Tongue (tissue), 2 donors: ENCODE results near the gene POLR2L. TPM values are rescaled to one million over a fixed set of nuclear protein-coding genes. Genes with fewer than 3 reads are reported as not detected.

ENCODE experiments used
- DNase-seq: peaks from one replicate; pipeline ENCODE4 v3.0.0-alpha.2; 2015
- total RNA-seq: library from RNA; depleted of rRNA; stranded (reverse); fragments of >200 nt; gene quantifications from one replicate; pipeline ENCODE4 v1.2.3, GENCODE V29; 2014

The POLR2L gene
- total RNA-seq, 1 donor from 2014 or later: 11.9 TPM

DNA sequence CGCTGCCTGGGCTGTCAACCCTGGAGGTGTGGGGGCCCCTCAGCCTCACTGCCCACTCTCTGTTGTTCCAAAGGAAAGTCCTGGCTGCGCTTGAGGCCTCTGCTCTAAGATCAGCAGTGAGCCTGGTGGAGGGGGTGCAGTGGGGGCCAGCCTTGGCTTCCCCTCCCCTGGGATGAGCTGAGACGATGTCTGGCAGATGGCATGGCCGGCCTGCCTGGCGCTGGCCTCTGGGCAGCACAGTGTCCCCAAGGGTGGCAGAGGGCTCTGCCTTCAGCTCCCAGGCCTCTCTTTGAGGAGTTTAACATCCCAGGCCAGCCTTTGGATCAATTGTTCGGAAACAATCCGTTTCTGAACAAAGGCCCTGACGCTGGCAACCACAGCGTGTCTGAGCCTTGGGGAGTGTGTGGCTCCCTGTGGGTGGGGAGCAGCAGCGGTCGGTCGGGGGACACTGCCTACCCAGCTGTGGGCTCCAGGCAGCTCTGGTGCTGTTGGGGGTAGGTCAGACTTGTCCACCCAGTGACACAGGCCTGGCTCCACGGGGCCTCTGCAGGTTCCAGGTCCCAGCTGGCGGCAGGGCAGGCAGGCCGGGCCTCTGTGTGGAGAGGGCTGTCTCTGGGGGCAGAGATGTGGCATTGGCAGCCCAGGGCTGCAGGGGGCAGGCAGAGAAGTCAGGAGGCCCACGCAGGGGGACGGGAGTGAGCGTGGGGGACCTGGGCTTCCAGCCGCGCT, 12.4 kb upstream of the POLR2L start:
- DNase-seq: no peak

DNA sequence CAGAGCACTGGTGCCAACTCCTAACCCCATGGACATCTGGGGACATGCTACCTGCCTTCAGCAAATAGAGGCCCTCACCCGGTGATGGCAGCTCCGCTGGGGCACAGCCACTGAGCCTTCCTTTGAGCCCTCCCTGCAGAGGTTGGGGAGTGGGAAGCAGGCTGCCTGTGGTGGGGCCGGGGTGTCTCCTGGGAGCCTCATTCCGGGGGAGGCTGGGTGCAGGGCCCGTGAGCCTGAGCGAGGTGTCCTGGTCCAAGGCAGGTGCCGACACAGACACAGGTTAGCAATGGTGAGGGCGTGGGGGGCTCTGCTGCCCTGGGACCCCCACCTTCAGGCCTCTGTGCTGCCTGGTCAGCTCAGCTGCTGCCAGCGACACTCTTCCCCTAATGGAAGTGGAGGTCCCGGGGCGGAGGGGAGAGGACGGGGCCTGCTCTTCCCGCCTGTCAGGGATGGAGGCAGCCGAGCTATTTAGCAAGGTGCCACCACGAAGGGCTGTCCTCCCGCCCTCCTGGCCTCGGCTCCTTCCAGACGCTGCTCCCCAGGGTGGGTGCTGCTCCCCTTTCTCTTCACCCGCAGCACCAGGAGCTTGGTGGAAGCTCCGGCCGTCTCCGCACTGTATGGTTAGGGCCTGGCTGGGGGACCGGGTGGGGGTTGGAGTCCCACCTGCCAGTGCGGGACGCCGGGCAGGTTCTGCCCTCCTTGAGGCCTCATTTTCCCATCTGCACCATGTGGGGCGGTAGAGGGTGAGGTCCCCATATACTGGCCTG, 11.5 kb upstream of the POLR2L start:
- DNase-seq: no peak

DNA sequence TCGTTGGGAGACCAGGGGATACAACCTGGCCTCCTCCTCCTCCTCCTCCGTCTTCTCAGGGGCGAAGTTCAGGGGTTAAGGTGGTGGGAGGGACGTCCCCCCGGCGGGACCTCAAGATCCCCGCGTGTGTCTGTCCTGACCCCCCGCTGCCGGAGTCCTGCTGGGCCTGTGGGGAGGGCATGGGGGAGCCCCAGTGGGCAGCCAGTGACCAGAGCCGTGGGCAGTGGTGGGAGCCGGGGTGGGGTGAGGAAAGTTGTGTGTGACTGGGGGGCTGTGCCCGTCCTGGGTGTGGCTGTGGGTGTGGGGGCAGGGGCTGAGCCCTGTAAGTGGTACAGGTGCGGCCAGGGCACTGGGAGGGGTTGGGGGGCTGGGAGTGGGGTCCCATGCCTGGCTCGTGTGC, 10.4 kb upstream of the POLR2L start:
- DNase-seq: no peak

DNA sequence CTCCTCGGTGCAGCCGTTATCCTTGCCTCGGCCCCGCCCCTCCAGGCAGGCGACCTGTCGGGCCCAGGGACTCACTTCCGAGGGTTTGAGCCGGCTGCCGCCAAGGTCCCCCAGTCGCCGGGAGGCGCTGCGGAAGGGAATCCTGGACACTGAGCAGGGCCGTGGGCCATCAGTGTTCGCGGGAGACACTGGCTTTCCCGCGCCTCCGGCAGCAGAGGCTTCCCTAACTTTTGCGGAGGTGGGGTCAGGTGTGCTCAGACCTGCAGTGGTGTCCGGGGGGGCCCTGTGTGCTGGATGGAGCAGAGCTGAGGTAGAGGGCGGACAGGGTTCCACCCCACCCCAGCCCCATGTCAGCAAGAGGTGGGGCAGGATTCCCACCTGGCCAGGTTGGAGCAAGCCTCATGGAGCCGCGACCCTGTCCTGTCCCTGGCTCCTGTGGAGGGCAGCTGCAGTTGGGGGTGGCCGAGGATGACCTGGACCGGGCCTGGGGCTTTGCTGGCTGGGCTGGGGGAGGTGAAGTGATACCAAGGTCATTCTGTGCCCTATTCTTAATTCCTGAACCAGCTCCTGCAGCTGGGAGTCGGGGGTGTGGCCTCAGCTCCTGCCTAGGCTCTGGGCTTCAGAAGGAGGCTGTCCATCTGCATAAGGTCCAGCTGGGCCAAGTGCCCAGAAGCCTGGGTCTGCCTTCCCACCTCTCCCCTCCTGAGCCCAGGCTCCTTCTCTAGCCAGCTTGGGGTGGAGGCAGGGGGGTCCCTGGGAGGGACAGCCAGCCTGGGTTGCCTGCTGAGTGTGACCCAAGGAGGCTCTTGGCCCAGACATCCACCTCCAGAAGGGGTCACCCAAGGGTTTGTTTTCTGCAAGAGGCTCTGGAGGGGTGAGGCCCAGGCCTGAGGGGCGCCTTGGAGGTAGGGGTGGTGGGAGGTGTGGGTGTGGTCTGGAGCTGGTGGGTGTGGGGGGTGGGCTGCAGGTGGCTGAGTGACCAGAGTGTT, 8.7 kb upstream of the POLR2L start:
- no peak for DNase-seq

DNA sequence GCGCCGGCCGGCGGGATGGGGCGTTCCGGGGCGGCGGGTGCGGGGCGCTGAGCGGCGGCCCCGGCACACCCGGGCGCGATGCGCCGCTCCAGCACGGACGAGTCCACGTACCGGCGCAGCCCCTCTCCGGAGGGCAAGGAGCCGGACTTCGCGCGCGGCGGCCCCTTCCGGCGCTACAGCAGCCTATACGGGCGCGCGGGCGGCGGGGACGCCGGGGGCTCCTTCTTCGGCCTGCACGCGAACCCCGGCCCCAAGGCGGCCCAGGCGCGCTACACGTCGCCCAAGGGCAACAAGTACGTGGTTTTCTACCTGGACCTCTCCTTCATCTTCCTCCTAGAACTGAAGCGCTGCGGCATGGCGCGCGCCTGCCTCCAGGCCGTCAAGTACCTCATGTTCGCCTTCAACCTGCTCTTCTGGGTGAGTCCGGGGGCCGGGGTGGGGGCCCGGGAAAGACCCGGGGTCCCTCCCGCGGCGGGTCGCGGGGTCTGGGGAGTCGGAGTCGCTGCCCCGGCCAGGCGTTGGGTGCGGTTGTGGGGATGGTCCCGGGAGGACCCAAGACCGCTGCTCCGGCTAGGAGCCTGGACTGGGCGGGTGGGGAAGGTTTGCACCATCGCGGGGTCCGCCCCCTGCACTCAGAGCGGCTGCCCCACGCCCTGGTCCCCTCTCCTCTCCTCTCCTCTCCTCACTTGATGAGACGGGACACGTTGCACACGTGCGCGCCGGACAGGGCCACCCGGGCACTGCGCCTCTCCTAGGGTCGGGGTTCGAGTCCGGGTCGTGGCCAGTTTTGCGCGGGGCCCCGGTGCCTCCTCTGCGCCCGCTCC, 7.8 kb upstream of the POLR2L start:
- no peak for DNase-seq

DNA sequence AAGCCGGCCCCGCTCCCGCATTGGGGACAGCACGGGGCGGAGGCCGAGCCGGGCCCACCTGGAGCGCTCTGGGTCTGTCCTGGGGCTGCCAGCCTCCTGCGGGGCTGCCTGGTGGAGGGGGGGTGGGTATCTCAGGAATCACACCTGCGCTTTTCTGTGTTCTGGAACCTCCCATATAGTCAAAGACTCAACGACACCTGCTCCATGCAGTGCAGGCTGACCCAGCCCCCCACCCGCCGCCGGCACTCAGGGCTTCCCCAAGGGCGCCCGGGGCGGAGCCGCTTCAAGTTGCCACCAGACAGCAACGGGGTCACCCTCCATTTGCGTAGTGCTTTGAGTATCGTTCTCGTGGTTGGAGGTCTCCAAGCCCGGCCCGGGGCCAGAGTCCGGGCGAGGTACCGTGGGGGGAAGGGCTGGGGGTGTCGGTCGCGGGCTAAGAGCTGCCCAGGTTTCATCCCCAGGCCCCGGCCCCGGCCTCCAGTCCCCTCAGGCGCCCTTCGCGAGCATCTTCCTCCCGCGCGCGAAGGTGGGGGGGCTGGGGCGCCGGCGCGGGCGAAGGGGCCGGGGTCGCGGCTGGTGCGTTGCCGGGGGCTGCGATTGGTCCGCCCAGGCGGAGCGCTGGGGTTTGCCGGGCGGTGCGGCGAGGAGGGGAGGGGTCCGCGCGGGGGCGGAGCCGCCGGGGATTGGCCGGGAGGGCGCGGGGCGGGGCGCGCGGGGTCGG, 6.9 kb upstream of the POLR2L start:
- peak; percentile 67 for DNase-seq

DNA sequence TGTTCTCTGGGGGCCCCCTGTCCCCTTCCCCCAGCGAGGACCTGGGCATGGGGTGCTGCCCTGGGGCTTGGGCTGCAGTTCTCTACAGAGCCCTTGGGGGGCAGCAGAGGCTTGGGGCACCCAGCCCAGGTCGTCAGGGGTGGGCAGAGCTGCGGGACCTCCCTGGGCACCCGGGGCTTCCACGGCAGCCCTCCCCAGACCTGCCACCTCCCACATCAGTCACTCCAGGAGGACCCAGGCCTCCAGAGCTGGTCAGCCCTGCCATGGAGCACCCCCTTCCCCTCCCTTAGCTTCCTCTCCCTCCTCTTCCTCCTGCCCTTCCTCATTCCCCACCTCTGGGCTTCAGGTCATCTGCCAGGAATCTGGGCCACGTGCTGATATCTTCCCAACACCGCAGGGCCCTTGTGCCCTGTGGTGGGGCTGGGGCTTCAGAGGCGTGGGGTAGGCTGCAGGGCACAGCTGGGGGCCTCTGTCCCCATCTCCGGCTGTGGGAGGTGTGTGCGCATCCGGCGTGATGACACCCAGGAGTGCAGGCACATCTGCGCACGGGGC, 6.1 kb upstream of the POLR2L start:
- DNase-seq: no peak

DNA sequence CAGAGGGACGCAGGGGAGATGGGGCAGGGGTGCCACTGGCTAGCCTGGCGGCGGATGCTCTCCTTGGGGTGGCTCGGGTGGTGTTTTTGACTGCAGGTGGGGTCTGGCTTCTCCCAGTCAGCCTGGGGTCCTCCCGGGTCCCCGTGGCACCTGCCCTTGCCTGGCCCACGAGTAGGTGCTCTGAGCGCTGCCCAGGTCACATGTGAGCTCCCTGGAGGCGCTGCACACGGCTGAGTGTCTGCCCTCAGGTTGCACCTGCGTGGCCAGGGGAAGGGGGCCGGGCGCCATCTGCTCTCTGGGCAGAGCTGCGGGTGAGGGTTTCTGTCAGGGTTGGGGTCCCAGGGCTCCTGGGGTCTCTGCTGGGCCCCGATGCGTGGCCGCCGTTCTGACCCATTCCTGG, 5.5 kb upstream of the POLR2L start:
- no peak for DNase-seq

DNA sequence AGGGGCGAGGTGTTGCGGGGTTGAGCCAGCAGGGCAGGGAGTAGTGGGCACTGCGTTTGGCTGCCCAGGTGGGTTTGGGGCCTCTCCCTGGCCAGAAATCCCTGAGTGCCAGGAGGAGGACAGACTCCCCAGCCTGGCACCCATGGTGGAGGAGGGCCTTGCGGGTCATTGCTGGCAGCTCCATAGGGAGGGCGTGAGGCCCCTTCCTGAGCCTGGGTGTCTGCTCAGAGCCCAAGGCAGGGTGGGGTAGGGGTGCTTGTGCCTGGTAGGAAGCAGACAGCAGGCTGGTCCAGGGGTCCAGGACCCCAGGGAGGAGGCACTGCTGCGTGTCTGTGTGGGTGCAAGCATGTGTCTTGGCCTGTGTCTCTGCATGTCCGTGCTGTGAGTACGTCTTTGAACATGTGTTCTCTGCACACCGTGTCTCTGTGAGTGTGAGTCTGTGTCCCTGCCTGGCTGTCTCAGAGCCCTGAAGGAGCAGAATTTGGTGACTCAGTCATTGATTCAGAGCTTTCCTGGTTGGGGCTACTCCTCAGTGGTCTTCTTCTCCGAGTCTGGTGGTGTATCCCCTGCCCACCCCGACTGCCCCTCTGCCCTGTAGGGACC, 4.3 kb upstream of the POLR2L start:
- no peak for DNase-seq

DNA sequence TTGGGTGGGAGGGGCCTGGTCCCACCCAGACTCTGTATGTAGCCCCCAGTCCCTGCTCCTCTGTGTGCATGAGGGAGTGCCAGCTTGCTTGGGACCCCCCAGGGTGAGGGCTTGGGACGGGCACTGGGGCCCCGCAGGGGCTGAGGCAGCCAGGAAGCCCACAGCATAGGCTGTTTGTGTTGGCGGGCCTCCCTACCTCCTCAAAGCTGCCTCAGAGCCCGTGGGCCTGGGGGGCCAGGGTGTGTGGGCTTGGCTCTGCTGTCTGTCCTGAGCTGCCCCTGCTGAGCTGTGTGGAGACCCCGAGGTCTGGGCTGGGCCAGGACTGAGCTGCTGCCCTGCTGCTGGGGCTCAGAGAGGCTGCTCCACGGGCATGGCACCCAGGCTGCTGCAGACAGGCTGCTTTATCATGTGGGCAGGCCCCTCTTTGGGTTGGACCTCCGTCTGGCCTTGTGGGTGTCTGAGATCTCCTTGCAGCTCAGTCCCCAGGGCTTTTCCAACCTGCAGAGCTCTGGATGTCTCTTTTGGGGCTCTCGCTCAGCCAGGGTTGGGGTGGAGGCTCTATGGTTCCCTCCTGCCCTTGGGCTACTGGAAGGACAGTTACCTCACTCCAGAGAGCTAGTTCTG, 3.7 kb upstream of the POLR2L start:
- peak; percentile 60 for DNase-seq

DNA sequence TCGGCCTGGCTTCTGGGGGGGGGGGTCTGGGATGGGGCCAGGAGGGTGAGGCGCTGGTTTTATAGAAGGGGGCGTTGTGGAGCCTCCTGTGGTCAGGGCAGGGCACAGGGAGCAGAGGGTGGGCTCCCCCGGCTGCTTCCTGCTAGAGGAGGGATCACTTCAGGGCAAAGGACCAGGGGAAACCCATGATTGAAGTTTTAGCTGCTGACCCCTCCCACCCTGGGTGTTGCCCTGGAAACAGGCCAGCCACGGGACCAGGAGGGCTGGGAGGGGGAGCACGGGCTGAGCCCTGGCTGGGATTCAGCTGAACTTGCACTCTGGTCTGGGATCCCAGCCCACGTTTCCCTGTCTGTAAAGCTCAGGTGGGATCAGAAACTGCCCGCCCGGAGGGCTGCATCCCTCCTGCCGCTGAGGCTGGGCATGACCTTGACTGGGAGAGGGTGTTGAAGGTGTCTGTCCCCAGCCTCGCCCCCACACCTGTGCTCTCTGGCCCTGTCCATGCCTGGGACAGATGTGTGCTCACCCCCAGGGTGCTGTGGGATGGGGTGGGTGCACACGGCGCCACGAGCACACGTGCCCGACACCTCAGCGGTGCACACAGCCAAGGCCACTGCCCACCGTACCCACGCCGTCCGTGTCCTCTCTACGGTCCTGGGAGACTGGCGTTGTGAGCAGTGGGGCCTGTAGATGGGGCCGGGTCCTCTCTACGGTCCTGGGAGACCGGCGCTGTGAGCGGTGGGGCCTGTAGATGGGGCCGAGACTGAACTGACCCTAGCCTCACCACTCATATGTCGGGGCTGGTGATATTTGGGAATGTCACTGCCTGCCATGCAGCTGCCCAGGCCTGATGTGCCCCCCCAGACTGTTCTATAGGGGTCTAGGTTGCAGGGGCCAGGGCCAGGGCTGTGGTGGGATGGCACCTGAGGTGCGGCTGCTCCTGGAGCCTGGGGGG, 2.6 kb upstream of the POLR2L start:
- peak; percentile 95 for DNase-seq

DNA sequence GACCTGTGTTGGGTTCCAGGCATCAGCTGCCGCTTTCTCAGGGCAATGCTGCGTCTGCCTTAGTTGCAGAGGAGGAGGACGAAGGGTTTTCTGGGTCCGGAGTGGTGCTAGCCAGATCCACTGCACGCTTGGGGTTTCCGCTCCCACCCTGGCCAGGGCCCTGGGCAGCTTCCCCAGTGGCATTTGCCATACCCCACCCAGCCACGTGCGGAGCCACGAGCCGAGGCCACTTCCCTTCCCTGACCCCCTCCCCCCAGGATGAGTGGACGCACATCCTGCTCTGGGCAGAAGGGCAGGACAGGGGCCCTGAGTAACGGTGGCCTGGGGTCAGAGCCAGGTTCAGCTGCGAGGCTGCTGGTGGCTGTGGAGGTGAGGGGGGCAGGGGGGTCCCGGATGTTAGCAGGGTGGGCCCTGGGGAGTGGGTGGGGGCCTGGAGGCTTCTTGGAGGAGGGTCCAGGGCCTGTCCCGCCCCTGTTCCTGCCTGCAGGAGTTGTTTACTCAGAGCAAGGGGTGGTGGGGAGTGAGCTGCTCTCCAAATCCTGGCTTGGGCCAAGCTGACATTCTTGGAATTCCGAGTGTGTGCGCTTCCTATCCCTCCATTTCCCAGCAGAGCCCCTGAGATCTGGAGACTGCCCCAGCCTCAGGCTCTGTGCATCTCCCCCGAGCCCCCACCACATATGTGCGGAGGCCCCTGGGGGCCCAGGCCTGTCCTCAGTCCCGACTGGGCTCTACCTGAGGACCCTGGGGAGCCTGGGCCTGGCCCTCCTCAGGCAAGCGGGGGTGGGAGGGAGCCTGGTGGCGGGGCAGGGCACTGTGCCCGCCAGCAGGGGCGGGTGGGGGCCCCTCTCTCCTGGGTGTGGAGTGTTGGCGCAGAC, 1.7 kb upstream of the POLR2L start:
- DNase-seq: peak; percentile 92

DNA sequence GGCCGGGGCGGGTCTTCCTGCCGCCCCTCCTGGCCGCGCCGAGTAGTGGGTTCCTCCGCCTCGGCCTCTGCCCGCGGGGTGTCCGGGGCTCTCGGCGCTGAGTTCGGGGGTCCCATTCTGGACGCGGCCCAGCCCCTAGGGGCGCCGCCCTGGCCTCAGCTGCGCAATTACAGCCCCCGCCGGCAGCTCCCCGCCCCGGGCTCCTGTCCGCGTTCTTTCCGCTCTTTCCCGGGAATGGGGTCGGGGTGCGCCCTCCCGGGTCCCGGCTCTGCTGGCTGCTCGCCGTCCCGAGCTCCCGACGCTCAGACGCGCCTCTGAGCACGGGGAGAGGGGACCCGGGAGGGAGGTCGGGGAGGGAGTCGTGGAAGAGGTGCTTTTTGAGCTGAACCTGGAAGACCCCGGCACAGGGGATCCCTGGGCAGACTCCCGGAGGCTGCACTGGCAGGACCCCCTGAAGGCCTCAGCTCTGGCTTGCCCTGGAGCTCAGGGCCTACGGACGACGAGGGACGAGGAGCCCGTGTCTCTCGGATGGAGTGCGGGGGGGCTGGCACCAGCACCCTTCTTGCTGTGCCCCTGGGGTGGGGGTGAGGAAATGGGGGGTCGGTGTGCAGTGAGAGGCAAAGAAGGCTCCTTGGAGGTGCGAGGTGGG, 881 bp upstream of the POLR2L start:
- no peak for DNase-seq

DNA sequence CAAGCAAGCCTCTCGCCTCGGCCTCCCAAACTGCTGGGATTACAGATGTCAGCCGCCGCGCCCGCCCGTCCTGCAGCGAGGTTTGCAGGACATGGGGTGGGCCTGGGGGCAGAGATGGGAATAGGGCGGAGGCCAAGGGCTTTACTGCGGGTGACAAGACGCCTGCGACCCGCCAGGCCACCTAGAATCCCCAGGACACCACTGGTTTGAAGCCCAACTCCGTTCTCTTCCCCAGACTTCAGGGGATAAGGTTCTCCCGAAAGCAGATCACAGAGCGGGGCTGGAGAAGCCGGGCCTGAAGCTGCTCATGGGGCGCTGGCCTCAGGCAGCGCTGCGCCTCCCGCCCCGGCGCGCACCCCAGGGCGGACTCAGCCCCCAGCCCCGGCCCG, 354 bp downstream of the POLR2L start:
- DNase-seq: no peak

DNA sequence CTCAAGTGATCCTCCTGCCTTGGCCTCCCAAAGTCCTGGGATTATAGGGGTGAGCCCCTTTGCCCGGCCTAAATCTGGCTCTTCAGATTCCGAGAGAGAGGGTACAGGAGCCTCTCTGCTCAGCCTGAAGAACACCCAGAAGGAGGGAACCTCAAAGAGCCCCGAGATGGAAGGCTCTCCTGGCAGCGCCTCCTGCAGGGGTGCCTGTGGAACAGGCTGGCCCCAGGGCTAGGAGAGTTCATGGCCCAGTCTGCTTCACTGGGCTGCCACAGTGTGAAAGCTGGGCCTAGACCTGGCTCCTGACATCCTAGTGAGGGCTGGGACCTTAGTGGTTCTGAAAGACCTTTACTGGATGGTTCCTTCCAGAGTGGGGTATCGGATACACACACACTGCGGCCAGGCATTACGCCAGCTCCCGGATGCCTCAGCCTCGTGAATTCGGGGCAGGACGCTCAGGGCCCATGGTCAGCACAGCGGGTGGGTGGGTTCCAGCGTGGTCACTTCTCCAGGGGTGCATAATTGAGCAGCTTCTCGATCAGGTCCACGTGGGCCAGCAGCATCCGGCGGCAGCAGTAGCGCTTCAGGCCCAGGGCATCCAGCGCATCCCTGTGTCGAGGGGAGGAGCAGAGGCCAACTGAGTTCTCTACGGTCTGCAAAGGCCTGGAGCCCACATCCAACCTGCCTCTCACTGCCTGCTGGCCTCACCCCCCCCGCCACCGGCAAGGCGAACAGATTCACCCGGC, 2.3 kb downstream of the POLR2L start:
- DNase-seq: no peak

DNA sequence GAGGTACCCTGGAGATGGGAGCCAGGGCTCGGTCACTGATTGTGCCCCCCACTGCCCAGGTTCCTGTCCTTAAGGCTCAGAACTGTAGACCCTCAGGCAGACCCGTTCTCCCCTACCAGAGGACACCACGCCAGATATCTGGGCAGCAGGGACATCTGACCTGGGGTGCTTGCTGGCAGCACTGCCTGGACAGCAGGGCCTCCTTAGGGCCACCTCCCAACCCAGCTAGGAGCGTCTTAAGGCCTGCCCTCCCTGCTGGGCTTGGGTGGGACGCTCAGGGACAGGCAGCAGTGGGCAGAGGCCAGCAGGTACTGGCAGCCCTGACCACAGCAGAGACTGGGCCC, 3.1 kb downstream of the POLR2L start:
- DNase-seq: no peak
